Measurements from ENCODE around the gene ADSS1. TPM values are rescaled to one million over a fixed set of nuclear protein-coding genes. Genes with fewer than 3 reads are reported as not detected.

Gene ADSS1
- total RNA-seq, 4 donors from 2014 or later = 2.3 to 36.2 (median 7.3) TPM

DNA sequence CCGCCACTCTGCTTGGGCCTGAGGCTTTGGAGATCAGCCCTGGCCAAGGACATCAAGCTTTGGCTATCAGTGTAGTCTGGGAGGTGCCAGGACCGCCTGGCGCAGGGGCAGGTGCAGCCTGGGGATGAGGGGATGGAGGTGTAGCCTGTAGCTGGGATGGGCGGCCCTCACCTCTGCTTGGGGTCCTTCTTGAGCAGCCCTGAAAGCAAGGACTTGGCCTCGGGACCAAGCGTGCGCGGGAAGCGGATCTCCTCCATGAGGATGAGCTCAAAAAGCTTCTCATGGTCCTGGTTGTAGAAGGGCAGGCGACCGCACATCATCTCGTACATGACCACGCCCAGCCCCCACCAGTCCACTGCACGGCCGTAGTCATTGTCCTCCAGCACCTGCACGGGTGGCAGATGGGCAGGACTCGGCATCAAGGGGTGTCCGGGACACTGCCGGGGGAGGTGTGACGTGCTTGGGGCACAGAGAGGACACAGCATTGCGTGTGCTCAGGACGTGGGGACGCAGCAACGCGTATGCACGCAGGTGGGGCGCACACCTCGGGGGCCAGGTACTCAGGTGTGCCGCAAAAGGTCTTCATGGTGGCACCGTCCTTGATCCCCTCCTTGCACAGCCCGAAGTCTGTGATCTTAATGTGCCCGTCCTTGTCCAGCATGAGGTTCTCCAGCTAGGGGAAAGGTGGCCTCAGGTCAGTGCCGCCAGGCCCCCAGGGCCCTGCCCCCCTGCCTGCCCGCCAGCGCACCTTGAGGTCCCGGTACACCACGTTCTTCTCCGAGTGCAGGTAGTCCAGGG, 48.9 kb downstream of the ADSS1 start:
- TF ChIP-seq, protein P1, sequence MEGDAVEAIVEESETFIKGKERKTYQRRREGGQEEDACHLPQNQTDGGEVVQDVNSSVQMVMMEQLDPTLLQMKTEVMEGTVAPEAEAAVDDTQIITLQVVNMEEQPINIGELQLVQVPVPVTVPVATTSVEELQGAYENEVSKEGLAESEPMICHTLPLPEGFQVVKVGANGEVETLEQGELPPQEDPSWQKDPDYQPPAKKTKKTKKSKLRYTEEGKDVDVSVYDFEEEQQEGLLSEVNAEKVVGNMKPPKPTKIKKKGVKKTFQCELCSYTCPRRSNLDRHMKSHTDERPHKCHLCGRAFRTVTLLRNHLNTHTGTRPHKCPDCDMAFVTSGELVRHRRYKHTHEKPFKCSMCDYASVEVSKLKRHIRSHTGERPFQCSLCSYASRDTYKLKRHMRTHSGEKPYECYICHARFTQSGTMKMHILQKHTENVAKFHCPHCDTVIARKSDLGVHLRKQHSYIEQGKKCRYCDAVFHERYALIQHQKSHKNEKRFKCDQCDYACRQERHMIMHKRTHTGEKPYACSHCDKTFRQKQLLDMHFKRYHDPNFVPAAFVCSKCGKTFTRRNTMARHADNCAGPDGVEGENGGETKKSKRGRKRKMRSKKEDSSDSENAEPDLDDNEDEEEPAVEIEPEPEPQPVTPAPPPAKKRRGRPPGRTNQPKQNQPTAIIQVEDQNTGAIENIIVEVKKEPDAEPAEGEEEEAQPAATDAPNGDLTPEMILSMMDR (IDR thresholded peaks at IDR 0.05; ENCODE audit: low read depth) = no peak

GRCh38 chr14:104773505-104774452, 49.8 kb downstream of the ADSS1 start:
- TF ChIP-seq, protein P1 (IDR thresholded peaks at IDR 0.05; ENCODE audit: low read depth) = no peak

DNA sequence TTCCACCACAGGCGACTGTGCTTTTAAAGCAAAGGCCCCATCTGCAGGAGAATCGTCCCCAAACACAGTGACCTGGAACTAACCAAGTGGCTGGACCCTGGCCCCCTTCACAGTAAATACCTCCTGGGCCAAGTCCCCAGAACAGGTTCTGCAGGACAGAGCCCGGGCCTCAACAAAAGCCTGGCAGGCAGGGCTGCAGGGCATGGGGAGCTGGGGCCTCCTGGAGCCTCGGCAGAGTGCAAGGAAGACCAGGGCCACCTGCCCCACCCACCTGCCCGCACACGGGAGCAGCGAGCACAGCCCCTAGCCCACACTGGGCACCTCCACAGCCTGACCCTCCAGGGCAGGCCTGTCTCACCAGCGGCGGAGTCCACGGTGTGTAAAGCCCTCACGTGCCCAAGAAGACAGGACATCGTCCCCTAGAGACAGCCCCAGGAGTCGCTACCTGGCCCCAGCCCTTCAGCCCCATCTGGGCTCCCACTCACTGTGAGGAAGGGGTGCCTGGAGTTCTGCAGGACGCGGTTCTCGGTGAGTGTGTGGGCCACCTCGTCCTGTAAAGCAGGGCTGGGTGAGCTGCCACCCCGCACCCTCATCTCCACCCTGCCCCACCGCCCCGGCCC, 50.5 kb downstream of the ADSS1 start:
- TF ChIP-seq, protein P1 (IDR thresholded peaks at IDR 0.05; ENCODE audit: low read depth) = no peak

- TF ChIP-seq, protein P1 (IDR thresholded peaks at IDR 0.05; ENCODE audit: low read depth) = no peak
Measured at GRCh38 chr14:104775073-104775489, 51.1 kb downstream of the ADSS1 start.

- TF ChIP-seq, protein P1 (IDR thresholded peaks at IDR 0.05; ENCODE audit: low read depth) = no peak
Measured at GRCh38 chr14:104776481-104776880, 52.5 kb downstream of the ADSS1 start.

DNA sequence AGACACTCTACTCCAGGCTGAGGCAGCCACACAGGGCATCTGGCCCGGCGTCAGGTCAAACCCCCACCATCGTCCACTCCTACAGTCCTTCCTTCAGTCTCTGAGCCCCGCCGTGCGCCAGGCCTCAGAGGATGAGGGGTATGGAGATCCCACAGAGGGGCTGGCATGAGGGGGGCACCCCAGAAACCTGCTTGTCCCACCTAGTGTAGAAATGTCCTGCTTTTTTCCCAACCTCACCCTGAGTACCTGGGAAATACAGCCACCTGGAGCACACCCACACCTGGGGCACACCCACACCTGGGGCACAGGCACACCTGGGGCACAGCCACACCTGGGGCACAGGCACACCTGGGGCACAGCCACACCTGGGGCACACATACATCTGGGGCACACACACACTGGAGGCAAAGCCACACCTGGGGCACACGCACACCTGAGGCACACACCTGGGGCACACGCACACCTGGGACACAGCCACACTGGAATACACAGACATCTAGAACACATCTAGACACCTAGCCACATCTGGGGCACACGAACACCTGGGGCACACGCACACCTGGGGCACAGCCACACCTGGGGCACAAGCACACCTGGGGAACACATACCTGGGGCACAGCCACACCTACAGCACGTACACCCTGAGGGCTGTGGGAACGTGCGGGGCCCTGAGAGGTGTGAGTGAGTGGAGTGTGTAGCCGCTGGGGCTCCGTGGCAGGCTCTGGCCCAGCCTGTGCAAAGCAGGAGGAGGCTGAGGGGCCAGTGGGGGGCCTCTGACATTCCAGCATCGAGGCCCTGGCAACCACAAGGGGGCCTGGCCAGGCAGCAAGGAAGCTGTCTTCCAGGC, 53.2 kb downstream of the ADSS1 start:
- TF ChIP-seq, protein P1 (IDR thresholded peaks at IDR 0.05; ENCODE audit: low read depth) = no peak
